Fibroblast of mammary gland (primary cell): ENCODE measurements around the gene ITFG1.
"Not testable (repeated sequence)": the region's sequence is repeated elsewhere in the genome, so short reads cannot be mapped to it uniquely, and the experiment has no call there.

Experiments
- DNase-seq: peaks from one replicate; pipeline ENCODE4 v3.0.0-alpha.2; 2010; ENCODE audit warnings: low read depth
- H3K4me3 ChIP-seq: 2 replicates; pipeline ENCODE4 v1.5.1; 2011; ENCODE audit warnings: low read depth, mild to moderate bottlenecking, low read length, moderate library complexity; ENCODE audit not compliant: control insufficient read depth
- TF ChIP-seq, protein P1 (sequence below): conservative IDR thresholded peaks from 2 replicates; pipeline ENCODE4 v1.5.1; 2011; ENCODE audit warnings: low read depth, low read length, inconsistent platforms; ENCODE audit not compliant: control insufficient read depth, insufficient read depth

The ITFG1 gene

DNA sequence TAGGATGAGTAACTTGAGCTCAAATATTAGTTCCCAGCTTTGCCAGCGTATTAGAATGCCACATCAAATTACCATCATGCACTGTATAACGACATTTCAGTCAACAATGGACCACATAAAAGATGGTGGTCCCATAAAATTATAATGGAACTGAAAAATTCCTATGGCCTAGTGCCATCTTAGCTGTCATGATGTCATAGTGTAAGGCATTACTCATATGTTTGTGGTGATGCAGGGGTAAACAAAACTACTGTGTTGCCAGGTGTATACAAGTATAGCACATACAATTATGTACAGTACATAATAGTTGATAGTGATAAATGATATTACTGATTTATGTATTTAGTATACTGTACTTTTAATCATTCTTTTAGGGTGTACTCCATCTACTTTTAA lies 262.7 kb downstream of the ITFG1 start:
- peak; percentile 15 for DNase-seq
- TF ChIP-seq, protein P1, sequence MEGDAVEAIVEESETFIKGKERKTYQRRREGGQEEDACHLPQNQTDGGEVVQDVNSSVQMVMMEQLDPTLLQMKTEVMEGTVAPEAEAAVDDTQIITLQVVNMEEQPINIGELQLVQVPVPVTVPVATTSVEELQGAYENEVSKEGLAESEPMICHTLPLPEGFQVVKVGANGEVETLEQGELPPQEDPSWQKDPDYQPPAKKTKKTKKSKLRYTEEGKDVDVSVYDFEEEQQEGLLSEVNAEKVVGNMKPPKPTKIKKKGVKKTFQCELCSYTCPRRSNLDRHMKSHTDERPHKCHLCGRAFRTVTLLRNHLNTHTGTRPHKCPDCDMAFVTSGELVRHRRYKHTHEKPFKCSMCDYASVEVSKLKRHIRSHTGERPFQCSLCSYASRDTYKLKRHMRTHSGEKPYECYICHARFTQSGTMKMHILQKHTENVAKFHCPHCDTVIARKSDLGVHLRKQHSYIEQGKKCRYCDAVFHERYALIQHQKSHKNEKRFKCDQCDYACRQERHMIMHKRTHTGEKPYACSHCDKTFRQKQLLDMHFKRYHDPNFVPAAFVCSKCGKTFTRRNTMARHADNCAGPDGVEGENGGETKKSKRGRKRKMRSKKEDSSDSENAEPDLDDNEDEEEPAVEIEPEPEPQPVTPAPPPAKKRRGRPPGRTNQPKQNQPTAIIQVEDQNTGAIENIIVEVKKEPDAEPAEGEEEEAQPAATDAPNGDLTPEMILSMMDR: no peak

DNA sequence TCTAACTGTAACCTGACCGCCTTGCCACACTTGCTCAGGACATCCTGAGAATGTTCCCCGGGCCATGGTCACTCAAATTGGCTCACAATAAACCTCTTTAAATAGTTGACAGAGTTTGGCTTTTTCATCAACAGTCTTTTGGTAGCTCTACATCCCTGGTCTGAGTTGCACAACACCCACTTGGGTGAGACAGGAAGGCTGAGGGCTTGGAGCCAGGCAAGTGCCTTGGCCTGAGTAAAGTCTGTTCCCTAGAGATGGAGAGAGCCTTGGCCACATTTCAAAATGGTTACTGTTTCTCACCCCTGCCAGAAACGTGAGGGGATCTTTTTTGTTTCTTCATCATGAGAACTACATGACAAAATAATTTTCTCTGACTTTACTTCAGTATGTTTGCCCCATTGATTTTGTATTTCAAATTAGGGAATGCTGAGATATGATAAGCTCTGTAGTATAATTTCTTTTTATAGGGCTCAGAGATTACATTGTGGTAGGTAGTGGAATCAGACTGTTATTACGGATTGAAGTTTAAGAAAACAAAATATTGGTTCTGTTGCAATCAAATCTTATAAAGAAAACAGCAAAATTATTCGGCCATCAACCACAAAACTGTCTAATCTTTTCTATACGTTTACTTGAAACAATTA lies 263.2 kb downstream of the ITFG1 start:
- TF ChIP-seq, protein P1: no peak
- DNase-seq: peak; percentile 84
- no peak overlapping the region for H3K4me3 ChIP-seq

More for the DNA sequence above, 262.7 kb downstream of the ITFG1 start:
- no peak overlapping the region for H3K4me3 ChIP-seq

DNA sequence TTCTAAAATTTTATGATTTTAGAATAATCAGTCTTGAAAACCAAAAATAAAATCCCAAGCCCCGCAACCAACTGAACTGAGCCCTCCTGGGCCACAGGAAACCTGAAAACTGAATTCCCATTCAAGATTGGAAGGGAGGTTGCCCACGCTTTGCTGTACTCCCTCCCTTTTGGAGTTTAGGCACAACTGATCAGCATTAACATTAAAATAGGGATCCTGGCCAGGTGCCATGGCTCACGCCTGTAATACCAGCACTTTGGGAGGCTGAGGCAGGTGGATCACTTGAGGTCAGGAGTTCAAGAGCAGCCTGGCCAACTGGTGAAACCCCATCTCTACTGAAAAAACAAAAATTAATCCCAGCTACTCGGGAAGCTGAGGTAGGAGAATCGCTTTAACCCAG lies 264.4 kb downstream of the ITFG1 start:
- DNase-seq: no peak
- no peak overlapping the region for H3K4me3 ChIP-seq
- TF ChIP-seq, protein P1: no peak

DNA sequence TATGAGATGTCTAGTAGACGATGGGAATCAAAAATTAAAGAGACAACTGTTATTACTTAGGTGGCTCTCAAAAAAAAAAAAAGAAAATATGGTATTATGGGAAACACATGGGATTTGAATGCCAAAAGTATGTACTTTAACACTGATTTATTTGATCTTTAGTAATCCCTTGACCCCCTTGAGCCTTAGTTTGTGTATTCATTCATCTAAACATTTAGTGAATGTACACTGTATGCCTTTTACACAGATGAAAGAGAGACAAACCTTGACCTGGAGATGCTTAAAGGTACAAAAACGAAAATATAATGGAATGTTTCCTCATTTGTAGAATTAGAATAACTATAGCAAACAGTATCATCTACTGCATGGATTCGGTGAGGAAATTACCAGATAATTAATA lies 278.5 kb downstream of the ITFG1 start:
- DNase-seq: no peak
- no peak overlapping the region for H3K4me3 ChIP-seq
- TF ChIP-seq, protein P1: no peak

DNA sequence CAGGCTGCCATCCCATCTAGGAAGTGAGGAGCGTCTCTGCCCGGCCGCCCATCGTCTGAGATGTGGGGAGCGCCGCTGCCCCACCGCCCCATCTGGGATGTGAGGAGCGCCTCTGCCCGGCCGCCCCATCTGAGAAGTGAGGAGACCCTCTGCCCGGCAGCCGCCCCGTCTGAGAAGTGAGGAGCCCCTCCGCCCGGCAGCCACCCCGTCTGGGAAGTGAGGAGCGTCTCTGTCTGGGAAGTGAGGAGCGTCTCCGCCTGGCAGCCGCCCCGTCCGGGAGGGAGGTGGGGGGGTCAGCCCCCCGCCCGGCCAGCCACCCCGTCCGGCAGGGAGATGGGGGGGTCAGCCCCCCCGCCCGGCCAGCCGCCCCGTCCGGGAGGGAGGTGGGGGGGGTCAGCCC lies 279.8 kb downstream of the ITFG1 start:
- not testable (repeated sequence) for H3K4me3 ChIP-seq, DNase-seq

DNA sequence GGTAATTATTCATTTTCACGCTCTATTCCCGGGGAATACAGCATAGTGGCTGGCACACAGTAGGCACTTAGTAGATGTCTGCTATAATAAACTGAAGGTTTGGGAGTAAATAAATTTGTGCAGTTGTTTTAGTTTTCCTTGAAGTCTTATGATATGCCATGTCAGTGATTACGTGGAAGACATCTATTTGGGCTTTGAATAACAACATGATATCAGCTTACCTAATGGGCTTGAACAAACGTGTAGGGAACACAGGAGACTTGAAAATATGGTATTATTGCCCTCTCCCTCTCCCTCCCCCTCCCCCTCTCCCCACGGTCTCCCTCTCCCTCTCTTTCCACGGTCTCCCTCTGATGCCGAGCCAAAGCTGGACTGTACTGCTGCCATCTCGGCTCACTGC lies 280.8 kb downstream of the ITFG1 start:
- no peak overlapping the region for H3K4me3 ChIP-seq
- TF ChIP-seq, protein P1: no peak
- DNase-seq: no peak

DNA sequence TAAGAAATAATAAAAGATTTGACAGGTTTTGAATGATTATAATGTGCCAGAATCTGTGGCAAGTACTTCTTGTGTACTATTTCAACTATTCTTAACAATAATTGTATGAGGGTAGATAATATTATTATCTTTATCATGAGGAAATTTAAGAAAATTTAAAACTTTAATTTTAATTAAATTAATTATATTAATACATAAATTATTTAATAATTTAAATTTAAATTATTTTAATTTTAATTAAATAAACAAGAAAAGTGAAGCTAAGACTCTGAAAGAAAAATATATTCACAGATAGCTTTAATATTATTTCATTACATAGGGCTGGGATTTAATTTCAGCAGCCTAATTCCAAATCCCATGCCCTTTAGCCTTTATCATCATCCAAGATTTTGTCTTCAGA lies 285.7 kb downstream of the ITFG1 start:
- DNase-seq: no peak
- no peak overlapping the region for H3K4me3 ChIP-seq
- TF ChIP-seq, protein P1: no peak
